Neural progenitor cell (in vitro differentiated cells): ENCODE data around the gene GALNTL6. TPM values are rescaled to one million over a fixed set of nuclear protein-coding genes. Genes with fewer than 3 reads are reported as not detected.
A peak's percentile ranks its signal among the peaks of the same experiment; 100 is the strongest.

Experiments
- DNase-seq: peaks from one replicate; pipeline ENCODE4 v3.0.0-alpha.2; 2016; ENCODE audit warnings: low spot score
- H2AFZ ChIP-seq: fragments of 200-600 bp; sonication (generic); replicated peaks from 2 replicates; pipeline ENCODE4 v1.6.1; 2016; ENCODE audit warnings: antibody characterized with exemption
- H3F3A ChIP-seq: fragments of 200-600 bp; sonication (generic); 2 replicates; pipeline ENCODE4 v1.6.1; 2016; ENCODE audit warnings: antibody characterized with exemption, low read depth
- H3K27ac ChIP-seq: fragments of 200-600 bp; sonication (generic); 2 replicates; pipeline ENCODE4 v1.5.1; 2016; ENCODE audit warnings: mild to moderate bottlenecking
- H3K27me3 ChIP-seq: fragments of 200-600 bp; sonication (generic); 2 replicates; pipeline ENCODE4 v1.6.1; 2016; ENCODE audit warnings: mild to moderate bottlenecking, moderate library complexity
- H3K36me3 ChIP-seq: fragments of 200-600 bp; sonication (generic); 2 replicates; pipeline ENCODE4 v1.5.1; 2016
- H3K4me1 ChIP-seq: fragments of 200-600 bp; sonication (generic); 2 replicates; pipeline ENCODE4 v1.6.1; 2016; ENCODE audit warnings: mixed run types
- H3K4me2 ChIP-seq: fragments of 200-600 bp; sonication (generic); 2 replicates; pipeline ENCODE4 v1.6.1; 2016
- H3K4me3 ChIP-seq: fragments of 200-600 bp; sonication (generic); 2 replicates; pipeline ENCODE4 v1.5.1; 2016
- H3K79me2 ChIP-seq: fragments of 200-600 bp; sonication (generic); 2 replicates; pipeline ENCODE4 v1.6.1; 2016; ENCODE audit warnings: low read depth
- H3K9ac ChIP-seq: fragments of 200-600 bp; sonication (generic); 2 replicates; pipeline ENCODE4 v1.6.1; 2016
- H3K9me3 ChIP-seq: fragments of 200-600 bp; sonication (generic); 2 replicates; pipeline ENCODE4 v1.5.1; 2016; ENCODE audit warnings: low read depth
- H4K20me1 ChIP-seq: fragments of 200-600 bp; sonication (generic); 2 replicates; pipeline ENCODE4 v1.6.1; 2016; ENCODE audit warnings: low read depth
- H3K27ac Mint-ChIP-seq: 3 replicates; pipeline ENCODE4 v1.8.0; 2021; ENCODE audit warnings: mixed read lengths
- H3K27me3 Mint-ChIP-seq: 2 replicates; pipeline ENCODE4 v1.8.0; 2022; ENCODE audit warnings: low read depth, mild to moderate bottlenecking, inconsistent platforms, moderate library complexity, mixed read lengths; ENCODE audit not compliant: insufficient read depth
- H3K36me3 Mint-ChIP-seq: 3 replicates; pipeline ENCODE4 v1.8.0; 2021; ENCODE audit warnings: mixed read lengths
- H3K4me1 Mint-ChIP-seq: 3 replicates; pipeline ENCODE4 v1.8.0; 2021; ENCODE audit warnings: mixed read lengths
- H3K4me3 Mint-ChIP-seq: 3 replicates; pipeline ENCODE4 v1.8.0; 2021; ENCODE audit warnings: mild to moderate bottlenecking, moderate library complexity, mixed read lengths
- H3K9me3 Mint-ChIP-seq: 3 replicates; pipeline ENCODE4 v1.8.0; 2020; ENCODE audit warnings: mixed read lengths
- EZH2 ChIP-seq: fragments of 200-600 bp; sonication (generic); IDR thresholded peaks from 2 replicates; pipeline ENCODE4 v1.6.1; 2017; ENCODE audit warnings: antibody characterized with exemption, mild to moderate bottlenecking, moderate library complexity
- EZH2phosphoT487 ChIP-seq: fragments of 200-600 bp; sonication (generic); IDR thresholded peaks from 2 replicates; pipeline ENCODE4 v1.6.1; 2017; ENCODE audit warnings: antibody characterized with exemption
- total RNA-seq: library from RNA; depleted of rRNA; stranded (reverse); fragments of >200 nt; gene quantifications from 2 replicates; pipeline ENCODE4 v1.2.3, GENCODE V29; 2015; ENCODE audit warnings: low replicate concordance
- TF ChIP-seq, protein P1 (sequence below): fragments of 200-600 bp; sonication (generic); IDR thresholded peaks from 2 replicates; pipeline ENCODE4 v1.5.1; 2017; ENCODE audit warnings: antibody characterized with exemption, mild to moderate bottlenecking

Gene GALNTL6
- total RNA-seq, 1 donor from 2014 or later, result 0.15 TPM

DNA sequence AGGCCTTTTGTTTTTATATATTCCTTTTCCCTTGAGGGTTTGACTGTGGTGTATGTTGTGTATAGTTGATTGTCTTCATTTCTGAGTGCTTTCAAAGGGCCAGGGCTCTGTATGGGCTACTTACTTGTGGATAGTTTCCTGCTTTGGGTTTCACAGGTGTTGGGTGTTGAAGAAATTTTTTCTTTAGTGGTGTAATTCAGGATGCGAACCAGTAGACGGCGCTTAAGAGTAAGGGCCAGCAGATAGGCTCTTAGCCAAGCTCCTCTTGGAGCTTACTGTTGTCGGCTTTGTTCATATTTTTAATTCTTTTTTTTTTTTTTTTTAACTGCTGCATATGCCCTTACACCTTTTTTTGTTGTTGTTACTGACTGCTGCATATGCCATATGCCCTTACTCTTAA, 1079.1 kb downstream of the GALNTL6 start:
- Mint-ChIP-seq H3K27me3 (no peaks in the 10 kb centered on the region), H3K27ac (no peak overlapping the region), H3K4me3 (no peak overlapping the region), H3K9me3 (peaks cover 35% of the 10 kb centered on the region), H3K4me1 (no peaks in the 10 kb centered on the region), H3K36me3 (peaks cover 3% of the 10 kb centered on the region)
- H3K9ac ChIP-seq, result no peak overlapping the region
- no peaks in the 10 kb centered on the region for H4K20me1 ChIP-seq
- peak; percentile 15 for DNase-seq
- no peaks in the 10 kb centered on the region for H3K27me3 ChIP-seq
- no peaks in the 10 kb centered on the region for H3F3A ChIP-seq
- H3K36me3 ChIP-seq, result no peaks in the 10 kb centered on the region
- no peaks in the 10 kb centered on the region for H3K4me1 ChIP-seq
- TF ChIP-seq, protein P1, sequence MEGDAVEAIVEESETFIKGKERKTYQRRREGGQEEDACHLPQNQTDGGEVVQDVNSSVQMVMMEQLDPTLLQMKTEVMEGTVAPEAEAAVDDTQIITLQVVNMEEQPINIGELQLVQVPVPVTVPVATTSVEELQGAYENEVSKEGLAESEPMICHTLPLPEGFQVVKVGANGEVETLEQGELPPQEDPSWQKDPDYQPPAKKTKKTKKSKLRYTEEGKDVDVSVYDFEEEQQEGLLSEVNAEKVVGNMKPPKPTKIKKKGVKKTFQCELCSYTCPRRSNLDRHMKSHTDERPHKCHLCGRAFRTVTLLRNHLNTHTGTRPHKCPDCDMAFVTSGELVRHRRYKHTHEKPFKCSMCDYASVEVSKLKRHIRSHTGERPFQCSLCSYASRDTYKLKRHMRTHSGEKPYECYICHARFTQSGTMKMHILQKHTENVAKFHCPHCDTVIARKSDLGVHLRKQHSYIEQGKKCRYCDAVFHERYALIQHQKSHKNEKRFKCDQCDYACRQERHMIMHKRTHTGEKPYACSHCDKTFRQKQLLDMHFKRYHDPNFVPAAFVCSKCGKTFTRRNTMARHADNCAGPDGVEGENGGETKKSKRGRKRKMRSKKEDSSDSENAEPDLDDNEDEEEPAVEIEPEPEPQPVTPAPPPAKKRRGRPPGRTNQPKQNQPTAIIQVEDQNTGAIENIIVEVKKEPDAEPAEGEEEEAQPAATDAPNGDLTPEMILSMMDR, result peak; percentile 71
- TF ChIP-seq EZH2phosphoT487, result no peak
- no peak overlapping the region for H3K4me2 ChIP-seq
- H3K27ac ChIP-seq, result no peak overlapping the region
- H2AFZ ChIP-seq, result no peak overlapping the region
- H3K9me3 ChIP-seq, result no peaks in the 10 kb centered on the region
- no peaks in the 10 kb centered on the region for H3K79me2 ChIP-seq
- no peak overlapping the region for H3K4me3 ChIP-seq

DNA sequence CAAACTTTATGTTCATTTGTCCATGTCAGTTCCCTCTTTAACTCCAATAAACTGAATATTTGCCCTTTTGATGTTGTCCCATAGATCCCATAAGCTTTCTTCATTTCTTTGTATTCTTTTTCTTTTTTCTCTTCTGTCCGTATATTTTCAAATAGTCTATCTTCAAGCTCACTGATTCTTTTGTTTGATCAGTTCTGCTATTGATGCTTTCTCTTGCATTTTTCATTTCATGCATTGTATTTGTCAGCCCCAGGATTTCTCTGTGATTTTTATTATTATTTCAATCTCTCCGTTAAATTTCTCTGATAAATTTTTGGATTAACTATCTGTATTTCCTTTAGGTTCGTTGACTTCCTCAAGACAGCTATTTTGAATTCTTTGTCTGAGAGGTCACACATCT, 1082.5 kb downstream of the GALNTL6 start:
- H3K36me3 Mint-ChIP-seq, result peaks cover 3% of the 10 kb centered on the region
- Histone ChIP-seq H3K9ac (no peak overlapping the region), H3K27me3 (no peaks in the 10 kb centered on the region), H3F3A (no peaks in the 10 kb centered on the region), H3K4me2 (no peak overlapping the region), H3K4me3 (no peak overlapping the region), H3K4me1 (no peaks in the 10 kb centered on the region), H3K79me2 (no peaks in the 10 kb centered on the region), H2AFZ (no peak overlapping the region), H4K20me1 (no peaks in the 10 kb centered on the region), H3K36me3 (no peaks in the 10 kb centered on the region), H3K9me3 (no peaks in the 10 kb centered on the region), H3K27ac (no peak overlapping the region)
- H3K27me3 Mint-ChIP-seq, result no peaks in the 10 kb centered on the region
- no peaks in the 10 kb centered on the region for H3K4me1 Mint-ChIP-seq
- no peak for DNase-seq
- no peak overlapping the region for H3K4me3 Mint-ChIP-seq
- no peak overlapping the region for H3K27ac Mint-ChIP-seq
- peaks cover 23% of the 10 kb centered on the region for H3K9me3 Mint-ChIP-seq
- no peak for TF ChIP-seq EZH2
- TF ChIP-seq, protein P1, result no peak
- no peak for TF ChIP-seq EZH2phosphoT487

DNA sequence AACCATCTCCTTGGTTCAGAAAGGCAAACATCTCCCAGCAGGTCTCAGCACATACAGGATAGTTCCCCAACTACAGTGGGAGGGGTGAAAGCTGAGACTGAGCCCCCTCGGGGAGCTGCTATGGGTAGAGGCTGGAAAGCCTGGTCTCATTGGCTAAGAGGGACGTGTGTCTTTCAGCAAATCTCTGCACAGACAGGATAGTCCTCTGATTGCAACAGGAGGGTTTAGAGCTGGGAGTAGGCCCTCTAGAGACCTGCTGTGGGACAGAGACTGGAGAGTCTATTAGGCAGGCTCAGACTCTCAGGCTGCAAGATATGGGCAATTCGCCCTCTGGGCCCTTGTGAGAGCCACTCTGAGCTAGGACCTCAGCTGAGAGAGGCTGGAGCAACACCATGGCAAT, 1083.8 kb downstream of the GALNTL6 start:
- Histone ChIP-seq H3K4me2 (no peak overlapping the region), H3K9me3 (no peaks in the 10 kb centered on the region), H3F3A (no peaks in the 10 kb centered on the region), H3K27ac (no peak overlapping the region), H3K27me3 (no peaks in the 10 kb centered on the region), H3K79me2 (no peaks in the 10 kb centered on the region), H3K4me3 (no peak overlapping the region), H2AFZ (no peak overlapping the region), H3K9ac (no peak overlapping the region), H3K4me1 (no peaks in the 10 kb centered on the region), H4K20me1 (no peaks in the 10 kb centered on the region), H3K36me3 (no peaks in the 10 kb centered on the region)
- H3K9me3 Mint-ChIP-seq, result peaks cover 14% of the 10 kb centered on the region
- no peak overlapping the region for H3K4me3 Mint-ChIP-seq
- TF ChIP-seq EZH2phosphoT487 (no peak), EZH2 (no peak)
- TF ChIP-seq, protein P1, result no peak
- H3K36me3 Mint-ChIP-seq, result peaks cover 3% of the 10 kb centered on the region
- peaks cover 4% of the 10 kb centered on the region for H3K4me1 Mint-ChIP-seq
- DNase-seq, result no peak
- no peaks in the 10 kb centered on the region for H3K27me3 Mint-ChIP-seq
- no peak overlapping the region for H3K27ac Mint-ChIP-seq

DNA sequence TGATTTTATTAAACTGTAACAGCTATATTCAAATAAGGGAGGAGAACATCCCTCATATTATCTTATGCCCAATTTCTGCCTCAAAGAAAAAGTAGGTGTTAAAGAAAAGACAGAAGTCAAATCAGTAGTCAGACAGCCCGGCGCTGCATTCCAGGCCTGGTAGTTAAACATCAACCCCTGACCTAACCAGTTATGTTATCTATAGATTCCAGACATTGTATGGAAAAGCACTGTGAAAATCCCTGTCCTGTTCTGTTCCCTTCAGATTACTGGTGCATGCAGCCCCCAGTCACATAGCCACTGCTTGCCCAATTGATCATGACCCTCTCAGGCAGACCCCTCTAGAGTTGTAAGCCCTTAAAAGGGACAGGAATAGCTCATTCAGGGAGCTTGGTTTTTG, 1085.5 kb downstream of the GALNTL6 start:
- H3K9me3 Mint-ChIP-seq, result peaks cover 8% of the 10 kb centered on the region
- no peaks in the 10 kb centered on the region for H4K20me1 ChIP-seq

More for the DNA sequence above, 1085.5 kb downstream of the GALNTL6 start:
- no peak for DNase-seq
- H3K27ac Mint-ChIP-seq, result no peak overlapping the region
- Histone ChIP-seq H3F3A (no peaks in the 10 kb centered on the region), H3K4me1 (no peaks in the 10 kb centered on the region), H2AFZ (no peak overlapping the region), H3K4me2 (no peak overlapping the region), H3K27ac (no peak overlapping the region), H3K27me3 (no peaks in the 10 kb centered on the region), H3K9me3 (no peaks in the 10 kb centered on the region), H3K79me2 (no peaks in the 10 kb centered on the region), H3K4me3 (no peak overlapping the region), H3K36me3 (no peaks in the 10 kb centered on the region), H3K9ac (no peak overlapping the region)
- H3K4me3 Mint-ChIP-seq, result no peak overlapping the region
- H3K36me3 Mint-ChIP-seq, result peaks cover 3% of the 10 kb centered on the region
- no peaks in the 10 kb centered on the region for H3K27me3 Mint-ChIP-seq
- H3K4me1 Mint-ChIP-seq, result peaks cover 4% of the 10 kb centered on the region
- TF ChIP-seq, protein P1, result no peak
- TF ChIP-seq EZH2 (no peak), EZH2phosphoT487 (no peak)
